Suppressor macrophage treated with lipopolysaccharide for 1 hour (primary cell): ENCODE data around the gene TSPAN16.
A peak's percentile ranks its signal among the peaks of the same experiment; 100 is the strongest.
"Not testable (repeated sequence)": the region's sequence is repeated elsewhere in the genome, so short reads cannot be mapped to it uniquely, and the experiment has no call there.

Experiments used
- DNase-seq, 3 donors: peaks; one replicate each; pipeline ENCODE4 v3.0.0-alpha.2; 2020 to 2022

Gene TSPAN16

DNA sequence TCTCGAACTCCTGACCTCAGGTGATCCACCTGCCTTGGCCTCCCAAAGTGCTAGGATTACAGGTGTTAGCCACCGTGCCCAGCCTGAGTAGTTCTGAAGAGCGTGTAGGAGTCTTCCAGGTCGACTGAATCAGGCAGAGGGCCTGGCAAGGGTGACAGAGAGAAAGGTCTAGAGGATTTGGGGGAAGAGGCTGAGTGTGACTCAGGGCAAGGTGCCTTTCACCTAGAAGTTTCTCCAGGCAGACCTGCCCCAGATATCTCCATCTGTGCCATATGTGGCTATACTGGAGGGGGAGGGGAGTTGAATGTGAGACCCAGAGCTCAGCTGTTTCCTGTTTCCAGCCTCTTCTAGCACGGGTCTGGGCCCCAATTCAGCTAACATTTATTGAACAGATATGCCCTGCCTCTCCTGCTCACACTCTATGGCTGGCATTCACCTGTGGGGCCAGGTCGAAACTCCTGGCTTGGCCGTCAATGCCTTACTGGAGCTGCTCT is 51.6 kb downstream of the TSPAN16 start:
- DNase-seq, result no peak

DNA sequence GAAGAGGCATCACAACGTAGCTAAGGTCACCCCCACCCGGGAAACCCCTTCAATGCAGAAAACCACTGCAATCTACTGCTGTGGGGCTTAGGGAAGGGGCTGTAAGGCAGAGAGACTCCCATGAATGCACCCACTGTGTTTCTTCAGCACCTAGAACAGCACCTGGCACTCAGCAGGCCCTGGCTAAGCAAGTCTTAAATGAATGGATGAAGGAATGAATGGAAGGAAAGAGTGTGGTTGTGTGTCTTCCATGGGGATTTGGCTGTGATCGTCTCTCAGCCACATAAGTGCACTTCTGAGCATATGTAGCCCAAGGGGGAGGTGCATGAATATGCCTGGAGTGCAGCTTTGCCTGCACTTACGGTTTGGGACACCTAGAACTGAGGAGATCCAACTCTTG is 53.2 kb downstream of the TSPAN16 start:
- no peak for DNase-seq

DNA sequence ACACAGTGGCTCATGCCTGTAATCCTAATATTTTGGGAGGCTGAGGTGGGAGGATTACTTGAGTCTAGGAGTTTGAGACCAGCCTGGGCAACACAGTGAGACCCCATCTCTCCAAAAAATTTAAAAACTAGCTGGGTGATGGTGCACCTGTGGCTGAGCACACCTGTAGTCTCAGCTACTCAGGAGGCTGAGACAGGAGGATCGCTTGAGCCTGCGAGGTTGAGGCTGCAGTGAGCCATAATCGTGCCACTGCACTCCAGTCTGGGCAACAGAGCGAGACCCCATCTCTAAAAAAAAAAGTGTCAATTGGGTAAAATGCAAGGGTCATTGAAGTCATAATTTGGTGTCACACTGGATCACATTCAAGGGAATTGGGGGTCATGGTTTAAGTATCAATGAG is 58.1 kb downstream of the TSPAN16 start:
- not testable (repeated sequence) for DNase-seq

DNA sequence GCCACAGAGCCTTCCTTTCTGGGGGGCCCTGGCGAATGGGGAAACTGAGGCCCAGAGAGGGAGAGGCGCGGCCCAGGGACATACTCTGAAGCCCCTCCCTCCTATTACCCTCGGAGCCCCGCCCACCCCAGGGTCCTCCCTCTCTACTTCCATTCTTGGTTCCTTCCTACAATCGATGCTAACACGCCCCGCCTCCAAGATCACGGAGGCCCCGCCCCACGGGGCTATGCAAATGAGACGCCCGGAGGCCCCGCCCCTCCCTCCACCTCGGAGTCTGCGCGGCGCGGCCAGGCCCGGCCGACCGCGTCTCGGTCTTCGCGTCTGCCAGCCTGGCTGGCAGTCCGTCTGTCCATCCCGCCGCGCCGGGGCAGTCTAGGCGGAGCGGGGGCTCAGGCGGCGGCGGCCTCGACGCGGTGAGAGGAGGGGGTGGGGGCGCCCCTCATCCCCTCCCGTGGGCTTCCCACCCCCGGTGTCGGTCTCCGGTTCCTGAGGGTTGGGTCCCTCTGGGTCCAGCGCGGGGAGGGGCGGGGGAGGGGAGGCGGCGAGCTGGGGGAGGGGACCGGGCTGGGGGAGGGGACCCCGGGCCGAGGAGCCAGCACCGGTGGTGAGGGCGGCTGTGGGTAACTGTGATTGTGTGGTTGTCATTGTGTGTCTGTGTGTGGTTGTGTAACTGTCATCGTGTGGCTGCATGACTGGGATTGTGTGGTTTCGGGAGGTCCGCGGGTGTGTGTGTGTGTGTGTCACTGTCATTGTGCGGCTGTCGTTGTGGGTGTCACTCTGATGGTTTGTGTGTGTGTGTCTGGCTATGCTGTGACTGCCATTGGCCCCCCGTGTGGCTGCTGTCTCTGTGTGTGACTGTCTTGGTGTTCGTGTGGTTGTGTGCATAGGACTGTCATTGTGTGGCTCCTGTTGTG is 59.5 kb downstream of the TSPAN16 start, which contains the start of gene PLPPR2:
TSS of gene PLPPR2 (plus strand) at position 273 of the 914 bp plus-strand sequence. CDS start 2,242 bp downstream, outside the sequence.
- peak; percentile 94 to 98 (median 96) for DNase-seq

DNA sequence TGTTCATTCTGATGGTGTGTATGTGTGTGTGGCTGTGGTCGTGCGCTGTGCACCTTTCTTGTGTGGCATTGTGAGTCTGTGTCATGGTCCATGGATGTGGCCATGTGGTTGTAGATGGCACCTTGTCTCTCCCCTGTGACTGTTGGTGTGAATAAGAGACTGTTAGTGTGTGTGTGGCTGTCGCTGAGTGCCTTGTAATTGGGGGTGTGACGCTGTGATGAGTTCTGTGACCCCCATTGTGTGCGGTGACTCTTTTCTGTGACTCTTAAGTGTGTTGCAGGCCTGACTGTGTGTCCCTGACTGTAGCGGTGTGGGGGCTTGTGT is 60.1 kb downstream of the TSPAN16 start:
- no peak for DNase-seq

GRCh38 chr19:11356676-11357550 is 61.0 kb downstream of the TSPAN16 start:
- DNase-seq, result no peak

DNA sequence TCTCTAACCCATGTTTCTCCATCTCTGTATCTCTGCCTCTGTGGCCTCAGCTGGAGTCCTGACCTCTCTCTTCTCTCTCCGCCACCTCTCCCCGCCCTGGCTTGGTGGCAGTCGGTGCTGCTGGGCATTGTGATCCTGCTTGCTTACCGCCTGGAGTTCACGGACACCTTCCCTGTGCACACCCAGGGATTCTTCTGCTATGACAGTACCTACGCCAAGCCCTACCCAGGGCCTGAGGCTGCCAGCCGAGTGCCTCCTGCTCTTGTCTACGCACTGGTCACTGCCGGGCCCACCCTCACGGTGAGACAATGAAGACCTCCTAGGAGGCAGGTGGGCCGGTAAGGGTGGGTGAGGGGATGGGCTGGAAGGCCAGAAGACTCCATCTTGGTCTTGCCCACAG is 63.5 kb downstream of the TSPAN16 start:
- DNase-seq, result no peak

DNA sequence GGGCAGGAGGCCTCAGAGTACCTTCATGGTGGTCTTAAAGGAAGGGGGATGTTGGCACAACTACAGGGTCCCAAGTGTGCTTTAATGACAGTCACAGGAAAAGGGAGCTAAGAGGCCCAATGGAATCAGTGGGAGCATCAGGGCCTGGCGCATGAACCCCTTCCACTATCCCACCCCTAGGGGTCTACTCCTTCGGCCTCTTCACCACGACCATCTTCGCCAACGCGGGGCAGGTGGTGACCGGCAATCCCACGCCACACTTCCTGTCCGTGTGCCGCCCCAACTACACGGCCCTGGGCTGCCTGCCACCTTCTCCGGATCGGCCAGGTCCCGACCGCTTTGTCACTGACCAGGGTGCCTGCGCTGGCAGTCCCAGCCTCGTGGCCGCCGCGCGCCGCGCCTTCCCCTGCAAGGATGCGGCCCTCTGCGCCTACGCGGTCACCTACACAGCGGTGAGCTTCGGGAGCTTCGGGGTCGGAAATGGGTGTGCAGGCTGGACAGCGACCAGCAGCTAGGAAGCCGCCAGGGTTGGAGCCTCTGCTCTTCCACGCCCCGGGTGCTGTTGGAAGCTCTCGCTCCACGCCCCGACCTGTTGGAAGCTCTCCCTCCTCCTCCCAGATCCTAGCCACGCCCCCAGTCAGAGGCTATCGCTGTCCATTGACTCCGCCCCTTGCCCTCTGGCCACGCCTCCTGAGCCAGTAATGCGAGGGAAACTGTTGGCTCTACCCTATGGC is 65.2 kb downstream of the TSPAN16 start:
- DNase-seq, result peak in 1 of 3 donors; percentile 25

DNA sequence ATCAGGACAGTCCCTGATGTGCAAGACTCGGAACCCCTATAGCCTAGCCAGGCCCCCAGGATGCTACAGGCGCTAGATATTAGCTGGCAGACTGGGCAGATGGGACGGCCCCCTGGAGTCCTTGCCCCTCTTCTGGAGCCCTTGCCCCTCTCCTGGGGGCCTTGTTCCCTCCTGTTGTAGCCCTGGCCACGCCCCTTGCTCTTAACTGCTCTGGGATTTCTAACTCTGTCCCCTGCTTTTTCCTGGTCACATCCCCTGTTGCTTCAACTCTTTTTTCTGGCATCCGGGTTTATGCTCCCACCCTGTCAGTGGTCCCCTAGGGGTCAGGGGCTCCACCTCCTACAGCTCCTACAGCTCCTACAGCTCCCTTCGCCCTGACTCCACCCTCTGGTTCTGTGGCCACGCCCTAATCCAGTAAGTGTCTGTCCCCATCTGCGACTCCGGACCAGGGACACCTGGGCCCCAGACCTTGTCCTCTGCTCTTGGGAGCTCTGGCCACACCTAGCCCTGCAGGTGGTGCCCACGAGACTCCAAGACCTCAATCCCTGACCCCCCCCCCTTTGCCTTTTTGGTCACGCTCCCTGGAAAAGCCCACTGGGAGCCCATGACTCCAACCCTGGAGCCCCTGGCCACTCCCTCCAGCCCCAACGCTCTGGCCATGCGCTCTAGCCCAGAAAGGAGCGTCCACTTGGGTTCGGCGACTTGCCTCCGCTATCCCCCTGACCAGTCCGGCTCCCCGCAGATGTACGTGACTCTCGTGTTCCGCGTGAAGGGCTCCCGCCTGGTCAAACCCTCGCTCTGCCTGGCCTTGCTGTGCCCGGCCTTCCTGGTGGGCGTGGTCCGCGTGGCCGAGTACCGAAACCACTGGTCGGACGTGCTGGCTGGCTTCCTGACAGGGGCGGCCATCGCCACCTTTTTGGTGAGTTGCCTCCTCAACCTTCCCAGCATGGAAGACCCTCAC is 66.1 kb downstream of the TSPAN16 start:
- no peak for DNase-seq

DNA sequence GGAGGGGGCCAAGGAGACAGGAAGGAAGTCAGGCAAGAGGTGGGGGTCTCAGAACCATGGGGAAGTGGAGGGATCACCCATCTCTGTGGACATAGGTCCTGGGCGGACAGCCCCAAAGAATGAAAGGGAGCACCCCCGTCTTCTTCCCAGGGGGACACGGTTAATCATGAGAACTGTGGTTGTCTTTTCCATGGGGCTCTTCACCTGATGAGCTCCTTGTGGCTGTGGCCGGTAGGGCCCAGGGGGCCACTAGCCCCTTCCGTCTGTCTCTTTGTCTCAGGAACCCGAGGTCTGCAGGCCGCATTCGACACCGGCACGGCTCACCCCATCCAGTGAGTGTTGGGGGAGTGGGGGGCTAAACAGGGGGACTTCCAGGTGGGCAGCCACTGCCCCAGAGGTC is 67.9 kb downstream of the TSPAN16 start:
- no peak for DNase-seq

DNA sequence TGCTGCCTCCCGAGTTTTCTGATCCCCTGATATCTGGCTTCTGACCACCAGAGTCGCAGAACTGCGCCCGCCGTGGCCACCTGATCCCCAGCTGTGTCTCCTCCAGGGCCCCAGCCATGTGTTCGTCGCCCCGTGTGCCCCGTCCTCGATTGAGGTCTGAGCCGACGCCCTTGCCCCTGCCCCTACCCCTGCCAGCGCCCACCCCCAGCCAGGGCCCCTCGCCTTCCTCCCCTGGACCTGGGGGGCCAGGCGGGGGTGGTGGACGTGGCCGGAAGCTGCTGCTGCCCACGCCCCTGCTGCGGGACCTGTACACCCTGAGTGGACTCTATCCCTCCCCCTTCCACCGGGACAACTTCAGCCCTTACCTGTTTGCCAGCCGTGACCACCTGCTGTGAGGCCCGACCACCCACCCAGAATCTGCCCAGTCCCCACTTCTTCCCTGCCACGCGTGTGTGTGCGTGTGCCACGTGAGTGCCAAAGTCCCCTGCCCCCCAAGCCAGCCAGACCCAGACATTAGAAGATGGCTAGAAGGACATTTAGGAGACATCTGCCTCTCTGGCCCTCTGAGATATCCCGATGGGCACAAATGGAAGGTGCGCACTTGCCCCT is 68.4 kb downstream of the TSPAN16 start:
- no peak for DNase-seq

GRCh38 chr19:11364935-11365334 is 69.0 kb downstream of the TSPAN16 start:
- no peak for DNase-seq
